Lower lobe of right lung (tissue), 2 donors: Measurements from ENCODE around the gene HHIPL1. TPM values are rescaled to one million over a fixed set of nuclear protein-coding genes. Genes with fewer than 3 reads are reported as not detected.

ENCODE experiments used
- ATAC-seq, 2 donors: fragments of 200-7000 bp; cut with Tn5 transposase; one replicate each; pipeline ENCODE4 v1.9.1; 2020 to 2022; ENCODE audit warnings: mild to moderate bottlenecking in 2 of 2, moderate library complexity in 2 of 2
- DNase-seq: peaks from one replicate; pipeline ENCODE4 v3.0.0-alpha.2; 2020
- H3K27ac ChIP-seq: fragments of 200-600 bp; one replicate; pipeline ENCODE4 v1.8.0; 2022
- H3K27me3 ChIP-seq: fragments of 200-600 bp; one replicate; pipeline ENCODE4 v1.8.0; 2022; ENCODE audit warnings: low read depth
- H3K36me3 ChIP-seq: fragments of 200-600 bp; one replicate; pipeline ENCODE4 v1.8.0; 2022; ENCODE audit warnings: mild to moderate bottlenecking
- H3K4me1 ChIP-seq: fragments of 200-600 bp; one replicate; pipeline ENCODE4 v1.8.0; 2022
- H3K4me3 ChIP-seq: fragments of 200-600 bp; one replicate; pipeline ENCODE4 v1.8.0; 2022; ENCODE audit warnings: mild to moderate bottlenecking
- H3K9me3 ChIP-seq: fragments of 200-600 bp; one replicate; pipeline ENCODE4 v1.8.0; 2022
- CTCF ChIP-seq: fragments of 200-600 bp; IDR thresholded peaks from one replicate; pipeline ENCODE4 v1.8.0; 2022; ENCODE audit warnings: antibody characterized with exemption, mild to moderate bottlenecking
- intact Hi-C: fragments of 100-400 bp; cut with DNase I; formaldehyde crosslinking; loops from one replicate; pipeline ENCODE4 v1.11.0; 2022
- total RNA-seq: library from RNA; stranded (reverse); fragmentation: NEBNext Ultra II Directional; extraction: Animal tissue kit (Norgen Biotek cat#: 25700); gene quantifications from one replicate; pipeline ENCODE4 v1.2.1, GENCODE V29; 2021
- donor health status: DM: no; HTN: yes; CAD: no; lungs with severe emphysema.

HHIPL1 gene
- total RNA-seq, 1 donor from 2014 or later: 1.6 TPM

GRCh38 chr14:99668307-99669295 is 23.7 kb downstream of the HHIPL1 start:
- DNase-seq: no peak
- no peak for TF ChIP-seq CTCF
- H3K4me3 ChIP-seq: no peak overlapping the region

GRCh38 chr14:99670361-99671234 is 25.7 kb downstream of the HHIPL1 start:
- H3K4me1 ChIP-seq: no peaks in the 10 kb centered on the region
- no peaks in the 10 kb centered on the region for H3K9me3 ChIP-seq
- H3K36me3 ChIP-seq: no peaks in the 10 kb centered on the region
- no peak overlapping the region for H3K27ac ChIP-seq
- no peak for ATAC-seq
- peak; percentile 19 for DNase-seq
- H3K27me3 ChIP-seq: no peaks in the 10 kb centered on the region
- no peak for TF ChIP-seq CTCF
- intact Hi-C loops: no loop called here
- H3K4me3 ChIP-seq: no peak overlapping the region

More at GRCh38 chr14:99668307-99669295, 23.7 kb downstream of the HHIPL1 start:
- Histone ChIP-seq H3K4me1 (no peaks in the 10 kb centered on the region), H3K9me3 (no peaks in the 10 kb centered on the region), H3K36me3 (no peaks in the 10 kb centered on the region), H3K27ac (no peak overlapping the region), H3K27me3 (no peaks in the 10 kb centered on the region)
- no peak for ATAC-seq
- intact Hi-C loops: no loop called here

- H3K4me3 ChIP-seq: no peak overlapping the region
- intact Hi-C loops: no loop called here
- no peaks in the 10 kb centered on the region for H3K27me3 ChIP-seq
- H3K9me3 ChIP-seq: no peaks in the 10 kb centered on the region
- ATAC-seq (no peak), DNase-seq (peak; percentile 6)
- no peak for TF ChIP-seq CTCF
- no peaks in the 10 kb centered on the region for H3K36me3 ChIP-seq
- H3K4me1 ChIP-seq: no peaks in the 10 kb centered on the region
- H3K27ac ChIP-seq: no peak overlapping the region
Observed at GRCh38 chr14:99671235-99672224, 26.6 kb downstream of the HHIPL1 start.

GRCh38 chr14:99672506-99673304 is 27.8 kb downstream of the HHIPL1 start:
- ATAC-seq (no peak), DNase-seq (no peak)
- no peak overlapping the region for H3K27ac ChIP-seq
- intact Hi-C loops: no loop called here
- no peak overlapping the region for H3K4me3 ChIP-seq
- peaks cover 2% of the 10 kb centered on the region for H3K9me3 ChIP-seq
- no peaks in the 10 kb centered on the region for H3K27me3 ChIP-seq
- no peak for TF ChIP-seq CTCF
- H3K36me3 ChIP-seq: no peaks in the 10 kb centered on the region
- no peaks in the 10 kb centered on the region for H3K4me1 ChIP-seq
